NCI-H345 treated with DMSO at 0.1 percent for 48 hours (cell line): ENCODE measurements around the gene RNF7.
"Not testable (repeated sequence)": the region's sequence is repeated elsewhere in the genome, so short reads cannot be mapped to it uniquely, and the experiment has no call there.

Experiments
- DNase-seq: peaks from one replicate; lab custom pipeline; 2025; ENCODE audit not compliant: unreplicated experiment; lab: John Stamatoyannopoulos, UW

The RNF7 gene

GRCh38 chr3:141777957-141778813 lies 40.1 kb downstream of the RNF7 start:
- no peak for DNase-seq

- DNase-seq = no peak
Measured at GRCh38 chr3:141779667-141780066, 41.6 kb downstream of the RNF7 start.

- DNase-seq = no peak
Measured at GRCh38 chr3:141782386-141782932, 44.4 kb downstream of the RNF7 start.

GRCh38 chr3:141783632-141784031 lies 45.5 kb downstream of the RNF7 start:
- DNase-seq = no peak

GRCh38 chr3:141784096-141784495 lies 46.0 kb downstream of the RNF7 start:
- DNase-seq = no peak

- no peak for DNase-seq
Measured at GRCh38 chr3:141784531-141784930, 46.4 kb downstream of the RNF7 start.

GRCh38 chr3:141788149-141788548 lies 50.1 kb downstream of the RNF7 start:
- no peak for DNase-seq

GRCh38 chr3:141788750-141789149 lies 50.7 kb downstream of the RNF7 start:
- DNase-seq = not testable (repeated sequence)

GRCh38 chr3:141789281-141789680 lies 51.2 kb downstream of the RNF7 start:
- DNase-seq = no peak

- no peak for DNase-seq
Measured at GRCh38 chr3:141790171-141790570, 52.1 kb downstream of the RNF7 start.

- no peak for DNase-seq
Measured at GRCh38 chr3:141792495-141792894, 54.4 kb downstream of the RNF7 start.

GRCh38 chr3:141793476-141794260 lies 55.6 kb downstream of the RNF7 start:
- no peak for DNase-seq

GRCh38 chr3:141795276-141795675 lies 57.2 kb downstream of the RNF7 start:
- DNase-seq = no peak

- no peak for DNase-seq
Measured at GRCh38 chr3:141795741-141796080, 57.6 kb downstream of the RNF7 start.

- DNase-seq = no peak
Measured at GRCh38 chr3:141796081-141796888, 58.2 kb downstream of the RNF7 start.
